GM18507 (cell line): ENCODE data around the gene UNKL.
"Not testable (repeated sequence)": the region's sequence is repeated elsewhere in the genome, so short reads cannot be mapped to it uniquely, and the experiment has no call there.

Experiments
- DNase-seq: peaks from one replicate; pipeline ENCODE4 v3.0.0; 2011; ENCODE audit warnings: low read depth; ENCODE audit not compliant: insufficient read length; ENCODE audit errors: extremely low spot score
- FAIRE-seq: peaks from 2 replicates; lab custom pipeline; 2011; peaks lifted over from hg19 to GRCh38; lab: Jason Lieb, UNC

Gene UNKL

DNA sequence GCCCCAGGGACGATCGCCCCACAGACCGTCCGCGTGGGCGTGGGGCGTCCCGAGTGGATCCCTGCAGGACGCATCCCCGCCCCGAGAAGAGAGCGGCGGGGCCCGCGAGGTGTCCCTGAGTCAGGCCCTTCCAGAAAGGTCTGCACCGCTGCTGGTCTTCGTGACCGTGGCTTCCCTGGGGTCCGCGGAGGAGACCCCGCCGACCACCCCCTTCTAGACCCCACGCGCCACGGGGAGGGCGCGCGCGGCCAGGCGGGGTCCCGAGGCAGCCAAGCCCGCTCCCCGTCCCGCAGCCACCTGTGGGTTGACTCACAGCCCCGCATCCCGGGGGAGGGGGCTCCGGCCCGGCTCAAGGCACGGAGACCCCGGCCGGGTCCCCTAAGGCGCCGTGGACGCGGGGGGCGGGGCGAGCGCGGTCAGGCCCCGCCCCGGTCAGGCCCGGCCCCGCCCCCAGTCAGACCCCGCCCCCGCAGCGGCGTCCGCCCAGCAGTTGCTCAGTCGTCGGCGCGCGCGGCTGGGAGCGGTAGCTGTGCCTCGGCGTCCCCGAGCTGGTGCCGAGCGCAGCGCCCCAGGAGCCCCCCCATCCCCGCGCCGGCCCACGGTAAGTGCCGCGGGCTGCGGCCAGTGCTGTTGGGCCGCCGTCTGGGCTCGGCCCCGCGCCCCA, 81.2 kb downstream of the UNKL start, which contains the start of gene BAIAP3:
BAIAP3 (plus strand) TSS at position 497 of the 664 bp plus-strand sequence. CDS start 4,905 bp downstream, outside the sequence.
- FAIRE-seq (no peak), DNase-seq (no peak)

DNA sequence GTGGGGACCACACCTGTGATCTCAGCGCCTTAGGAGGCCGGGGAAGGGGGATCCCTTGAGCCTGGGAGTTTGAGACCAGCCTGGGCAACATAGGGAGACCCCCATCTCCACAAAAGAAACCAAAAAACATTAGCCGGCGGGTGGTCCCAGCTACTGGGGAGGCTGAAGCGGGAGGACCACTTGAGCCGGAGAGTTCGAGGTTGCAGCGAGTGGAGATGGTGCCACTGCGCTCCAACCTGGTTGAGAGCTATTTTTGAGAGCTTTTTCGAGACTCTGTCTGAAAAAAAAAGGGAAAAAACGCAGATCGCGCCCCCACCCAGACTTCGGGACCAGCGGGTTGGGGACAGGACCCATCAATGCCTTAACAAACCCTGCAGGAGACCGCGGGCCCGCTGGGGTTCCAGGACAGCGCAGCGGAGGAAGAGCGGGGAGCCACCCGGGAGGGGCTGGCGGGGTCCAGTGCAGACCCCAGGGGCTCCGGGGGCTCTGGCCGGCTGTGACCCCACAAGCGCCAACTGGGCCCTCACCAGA, 81.8 kb downstream of the UNKL start:
- no peak for FAIRE-seq
- no peak for DNase-seq

DNA sequence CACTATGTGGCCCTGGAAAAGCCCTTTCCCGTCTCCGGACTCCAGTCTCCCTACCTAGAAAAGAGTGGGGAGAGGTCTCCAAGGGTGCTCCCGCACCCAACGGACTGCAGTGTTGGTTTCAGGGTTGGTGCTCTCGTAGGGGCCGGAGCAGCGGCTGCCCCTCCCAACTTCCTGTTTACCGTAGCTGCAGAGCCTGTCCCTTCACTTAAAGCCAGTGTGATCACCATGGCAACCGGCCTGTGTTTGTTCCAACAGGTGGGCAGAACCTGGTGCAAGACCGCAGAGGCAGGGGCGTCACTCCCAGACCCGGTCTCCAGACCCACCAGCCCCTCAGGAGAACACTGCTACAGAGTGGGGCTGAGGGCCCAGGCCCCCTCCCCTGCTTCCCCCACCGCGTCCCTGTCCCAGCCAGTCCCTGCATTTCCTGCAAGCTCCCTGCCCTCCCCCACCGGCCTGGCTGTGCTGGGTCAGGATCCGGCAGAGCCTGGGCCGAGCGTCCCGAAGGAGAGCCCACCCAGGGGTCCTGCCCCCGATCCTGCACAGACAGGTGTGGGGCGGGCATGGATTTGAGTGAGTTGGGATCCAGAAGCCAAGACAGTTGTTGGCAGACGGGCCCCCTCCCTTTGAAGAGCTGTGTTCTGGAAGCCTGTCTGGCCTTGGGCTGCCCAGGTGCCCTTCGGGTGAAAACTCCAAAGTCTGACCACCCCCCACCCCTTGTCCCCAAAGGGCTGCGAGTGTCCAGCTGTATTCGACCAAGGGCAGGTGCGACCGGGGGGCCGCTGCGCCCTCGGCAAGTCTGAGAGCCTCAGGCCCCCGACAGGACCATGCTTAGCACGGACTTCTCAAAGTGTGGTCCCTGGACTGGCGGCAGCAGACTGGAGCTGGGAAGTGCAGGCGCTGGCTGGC, 82.5 kb downstream of the UNKL start:
- FAIRE-seq = peak; percentile 76
- peak; percentile 71 for DNase-seq

DNA sequence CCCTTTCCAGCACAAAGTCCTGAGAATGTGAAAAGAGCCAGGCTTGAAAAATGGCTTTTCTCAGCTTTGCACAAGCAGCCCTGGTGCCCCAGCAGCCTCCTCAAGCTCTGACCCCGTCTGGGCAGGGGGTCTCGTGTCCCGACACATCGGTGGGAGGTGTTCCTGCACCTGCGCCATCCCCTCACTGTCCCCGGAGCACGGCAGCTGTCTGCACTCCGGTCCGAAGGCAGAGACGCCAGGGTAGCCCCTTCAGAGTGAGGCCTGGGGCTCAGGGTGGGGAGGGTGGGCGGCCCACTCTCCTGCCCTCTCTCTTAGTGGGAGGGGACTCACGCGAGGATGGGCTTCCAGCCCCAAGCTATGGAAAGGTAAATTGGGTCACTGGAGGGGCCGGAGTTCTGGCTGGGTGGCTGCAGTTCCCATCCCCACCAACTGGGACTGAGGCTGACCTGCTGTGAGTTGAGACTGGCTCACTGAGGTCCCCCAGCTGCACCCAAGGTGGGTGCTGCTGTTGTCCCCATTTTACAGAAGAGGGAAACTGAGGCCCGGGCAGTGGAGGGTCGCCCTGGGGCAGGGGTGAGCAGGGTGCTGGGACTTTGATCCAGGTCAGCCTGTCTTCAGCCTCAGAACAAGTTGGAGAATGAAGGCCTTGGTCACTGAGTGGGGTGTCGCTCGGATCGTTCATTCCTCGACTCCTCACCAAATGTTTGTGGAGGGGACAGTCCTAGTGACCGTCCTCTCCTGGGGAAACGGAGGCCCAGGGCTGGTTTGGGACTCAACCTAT, 83.4 kb downstream of the UNKL start:
- DNase-seq (no peak), FAIRE-seq (no peak)

DNA sequence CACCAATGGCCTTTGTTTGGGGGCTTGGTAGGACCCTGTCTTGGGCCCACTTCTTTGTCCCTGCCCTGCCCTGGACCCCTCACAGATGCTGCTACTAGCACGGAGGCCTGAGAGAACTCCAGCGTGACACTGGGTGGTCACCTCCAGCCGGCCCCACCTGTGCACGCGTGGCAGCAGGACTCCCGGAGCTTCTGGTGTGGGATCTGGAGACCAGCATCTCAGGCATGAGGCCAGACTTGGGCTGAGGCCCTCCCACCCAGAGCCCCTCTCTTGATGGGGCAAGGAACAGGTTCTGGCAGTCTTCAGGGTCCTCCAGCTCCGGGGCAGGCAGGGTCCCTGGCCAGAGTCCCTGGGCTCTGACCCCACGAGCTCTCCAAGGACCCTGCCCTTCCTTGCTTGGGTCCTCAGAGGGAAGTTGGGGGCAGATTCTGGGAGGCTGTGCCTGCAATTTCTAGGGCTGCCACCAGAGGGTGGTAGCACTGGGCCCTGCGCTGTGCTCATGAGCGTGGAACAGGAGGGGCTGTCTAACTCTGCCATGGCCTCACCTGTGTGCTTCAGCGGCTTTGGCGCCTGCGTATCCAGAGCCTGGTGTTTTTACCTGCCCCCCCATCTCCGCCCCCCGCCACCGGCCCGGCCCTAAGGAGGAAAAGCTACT, 84.1 kb downstream of the UNKL start:
- FAIRE-seq (no peak), DNase-seq (no peak)

DNA sequence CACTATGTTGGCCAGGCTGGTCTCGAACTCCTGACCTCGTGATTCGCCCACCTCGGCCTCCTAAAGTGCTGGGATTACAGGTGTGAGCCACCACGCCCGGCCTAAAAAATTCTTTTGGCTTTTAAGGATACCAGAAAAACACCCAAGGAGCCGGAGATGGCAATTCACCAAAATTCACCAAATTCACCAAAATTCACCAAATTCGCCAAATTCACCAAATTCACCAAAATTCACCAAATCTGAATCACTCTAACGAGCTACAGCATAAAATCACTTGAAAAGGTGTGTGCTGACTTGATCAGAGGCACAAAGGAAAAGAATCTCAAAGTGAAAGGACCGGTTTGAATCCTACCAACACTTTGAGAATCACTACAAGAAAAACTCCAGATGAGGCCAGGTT, 85.5 kb downstream of the UNKL start:
- FAIRE-seq, DNase-seq: not testable (repeated sequence)

DNA sequence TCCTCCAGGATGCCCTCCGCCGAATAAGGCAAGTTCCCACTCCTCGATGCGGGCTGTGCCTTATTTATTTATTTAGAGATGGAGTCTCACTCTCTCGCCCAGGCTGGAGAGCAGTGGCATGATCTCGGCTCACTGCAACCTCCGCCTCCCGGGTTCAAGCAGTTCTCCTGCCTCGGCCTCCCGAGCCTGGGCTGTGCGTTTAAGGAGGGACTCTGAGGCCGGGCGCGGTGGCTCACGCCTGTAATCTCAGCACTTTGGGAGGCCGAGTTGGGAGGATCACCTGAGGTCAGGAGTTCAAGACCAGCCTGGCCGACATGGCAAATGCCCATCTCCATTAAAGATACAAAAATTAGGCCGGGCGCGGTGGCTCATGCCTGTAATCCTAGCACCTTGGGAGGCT, 86.4 kb downstream of the UNKL start:
- DNase-seq, FAIRE-seq: not testable (repeated sequence)

DNA sequence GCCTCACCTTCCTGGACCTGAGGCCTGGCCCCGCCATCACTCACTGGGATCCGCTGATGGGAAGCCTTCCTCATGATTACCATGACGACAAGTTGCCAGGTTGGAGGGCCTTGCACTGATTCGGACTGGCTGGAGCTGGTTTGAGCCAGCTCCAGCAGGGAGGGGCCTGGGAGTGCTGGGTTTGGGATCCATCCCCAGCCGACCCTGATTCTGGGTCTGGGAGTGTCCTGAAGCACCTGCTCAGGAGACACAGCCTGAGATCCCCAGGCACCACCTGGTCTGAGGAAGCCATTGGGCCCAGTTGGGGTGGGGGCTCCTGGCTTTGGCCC, 86.9 kb downstream of the UNKL start:
- FAIRE-seq (no peak), DNase-seq (no peak)

DNA sequence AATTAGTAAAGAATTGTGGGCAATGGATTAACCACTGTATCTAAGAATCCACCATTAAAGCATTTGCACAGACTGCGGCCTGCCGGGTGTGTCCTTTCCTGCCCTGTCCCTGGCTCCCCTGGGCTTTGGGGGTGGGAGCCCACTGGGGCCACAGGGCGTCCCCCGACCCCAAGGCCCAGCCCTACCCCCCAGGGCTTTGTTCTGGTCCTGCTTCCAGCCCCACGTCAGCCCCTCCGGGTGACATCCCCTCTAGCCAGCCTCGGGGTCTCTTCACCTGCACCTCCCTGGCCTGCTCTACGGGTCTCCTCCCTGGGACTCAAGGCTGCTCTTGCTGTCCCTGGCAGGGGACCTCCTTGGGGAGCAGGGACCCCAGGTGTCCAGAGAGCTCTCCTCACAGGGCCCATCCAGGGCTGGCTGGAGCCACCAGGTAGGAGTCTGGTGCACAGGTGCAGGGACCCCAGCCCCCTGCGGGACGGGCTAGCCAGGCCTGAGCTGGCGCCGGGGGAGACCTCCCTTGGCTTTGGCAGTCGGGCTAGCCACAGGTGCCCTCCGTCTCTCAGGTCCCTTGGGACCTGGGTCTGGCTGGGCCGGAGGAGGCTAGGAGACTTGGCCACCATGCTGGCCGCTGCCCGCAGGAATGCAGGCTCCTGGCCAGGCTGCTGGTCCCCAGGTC, 87.4 kb downstream of the UNKL start:
- FAIRE-seq = no peak

DNA sequence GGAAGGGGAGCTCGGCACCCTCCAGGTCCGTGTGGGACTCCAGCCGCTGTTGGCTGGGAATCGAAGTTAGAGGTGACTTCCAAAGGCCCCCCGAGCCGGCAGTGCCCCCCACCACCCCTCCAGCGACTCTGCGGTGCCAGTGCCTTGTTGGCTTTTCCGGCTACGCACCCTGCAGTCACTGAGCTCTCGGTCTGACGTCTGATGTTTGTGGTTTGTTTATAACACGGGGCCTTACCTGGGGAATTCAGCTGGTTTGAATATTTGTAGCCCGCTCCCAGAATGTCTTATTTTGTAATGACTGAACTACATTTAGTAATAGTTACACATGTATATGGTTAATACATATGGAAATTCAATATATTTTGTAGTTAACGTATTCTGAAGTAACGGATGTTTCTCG, 88.1 kb downstream of the UNKL start:
- FAIRE-seq (no peak), DNase-seq (no peak)

More for the DNA sequence above, 87.4 kb downstream of the UNKL start:
- no peak for DNase-seq

DNA sequence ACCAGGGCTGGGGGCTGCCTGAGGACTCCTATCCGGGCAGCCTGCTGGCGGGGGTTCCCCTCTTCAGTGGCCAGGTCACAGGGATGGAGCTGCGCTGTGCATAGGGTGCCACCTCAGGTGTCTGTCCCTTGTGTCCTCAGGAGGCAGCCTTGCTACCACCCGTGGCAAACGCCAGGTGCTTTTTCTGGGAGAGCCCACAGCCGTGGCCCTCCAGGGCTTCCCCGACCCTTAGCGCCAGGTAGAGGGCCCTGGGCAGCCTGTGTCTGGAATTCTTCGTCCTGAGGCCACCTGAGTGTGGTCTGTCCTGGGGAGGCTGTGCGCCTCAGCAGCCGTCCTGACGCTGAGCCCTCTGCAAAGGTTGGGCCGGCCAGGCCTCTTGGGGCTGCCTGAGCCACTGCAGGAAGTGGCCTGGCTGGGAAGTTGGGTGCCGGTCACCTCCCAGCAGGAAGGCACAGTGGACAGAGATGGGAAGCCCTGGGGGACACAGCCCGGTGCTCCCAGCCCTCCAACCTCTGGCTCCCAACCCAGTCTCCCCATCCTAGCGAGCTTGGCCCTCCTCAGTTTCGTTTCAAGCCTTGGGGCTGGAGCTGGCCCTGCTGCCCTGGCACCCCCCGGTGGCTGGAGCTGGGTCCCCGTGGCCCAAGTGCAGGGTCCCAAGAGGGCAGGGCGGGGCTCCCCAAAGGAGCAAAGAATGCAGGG, 88.7 kb downstream of the UNKL start:
- FAIRE-seq = no peak
- no peak for DNase-seq

DNA sequence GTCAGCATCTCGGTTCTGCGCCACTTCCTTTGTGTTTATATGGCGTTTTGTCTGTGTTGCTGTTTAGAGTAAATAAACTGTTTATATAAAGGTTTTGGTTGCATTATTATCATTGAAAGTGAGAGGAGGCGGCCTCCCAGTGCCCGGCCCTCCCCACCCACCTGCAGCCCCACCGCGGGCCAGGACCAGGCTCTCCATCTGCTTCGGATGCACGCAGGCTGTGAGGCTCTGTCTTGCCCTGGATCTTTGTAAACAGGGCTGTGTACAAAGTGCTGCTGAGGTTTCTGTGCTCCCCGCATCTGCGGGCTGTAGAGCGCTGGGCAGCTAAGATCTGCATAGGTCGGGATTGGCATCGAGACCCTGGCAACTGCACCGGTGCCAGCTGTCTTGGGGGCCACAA, 89.2 kb downstream of the UNKL start:
- DNase-seq (no peak), FAIRE-seq (no peak)

DNA sequence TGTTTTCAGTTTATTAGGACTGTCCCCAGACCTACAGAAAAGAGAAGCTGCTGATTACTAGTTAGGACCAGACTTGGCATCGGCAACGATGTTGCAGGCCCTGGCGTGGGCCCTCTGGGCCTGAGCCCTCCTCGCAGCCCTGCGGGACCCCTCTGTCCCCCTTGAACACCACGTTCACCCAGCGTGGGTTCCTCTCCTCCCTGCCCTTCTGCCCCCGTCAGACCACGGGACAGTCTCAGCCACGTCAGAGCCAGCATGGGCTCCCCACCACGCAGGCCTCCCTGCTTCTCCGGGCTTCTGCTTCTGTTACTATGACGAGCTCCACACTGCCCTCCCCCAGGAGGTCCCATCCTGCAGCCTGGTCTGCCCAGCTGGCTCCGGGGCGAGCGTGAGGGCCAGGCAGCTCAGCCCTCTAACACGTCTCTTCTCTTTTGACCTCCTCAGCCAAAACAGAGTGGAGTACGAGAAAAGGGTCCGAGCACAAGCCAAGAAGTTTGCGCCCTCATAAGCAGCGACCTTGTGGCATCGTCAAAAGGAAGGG, 90.1 kb downstream of the UNKL start:
- no peak for DNase-seq
- FAIRE-seq = no peak

DNA sequence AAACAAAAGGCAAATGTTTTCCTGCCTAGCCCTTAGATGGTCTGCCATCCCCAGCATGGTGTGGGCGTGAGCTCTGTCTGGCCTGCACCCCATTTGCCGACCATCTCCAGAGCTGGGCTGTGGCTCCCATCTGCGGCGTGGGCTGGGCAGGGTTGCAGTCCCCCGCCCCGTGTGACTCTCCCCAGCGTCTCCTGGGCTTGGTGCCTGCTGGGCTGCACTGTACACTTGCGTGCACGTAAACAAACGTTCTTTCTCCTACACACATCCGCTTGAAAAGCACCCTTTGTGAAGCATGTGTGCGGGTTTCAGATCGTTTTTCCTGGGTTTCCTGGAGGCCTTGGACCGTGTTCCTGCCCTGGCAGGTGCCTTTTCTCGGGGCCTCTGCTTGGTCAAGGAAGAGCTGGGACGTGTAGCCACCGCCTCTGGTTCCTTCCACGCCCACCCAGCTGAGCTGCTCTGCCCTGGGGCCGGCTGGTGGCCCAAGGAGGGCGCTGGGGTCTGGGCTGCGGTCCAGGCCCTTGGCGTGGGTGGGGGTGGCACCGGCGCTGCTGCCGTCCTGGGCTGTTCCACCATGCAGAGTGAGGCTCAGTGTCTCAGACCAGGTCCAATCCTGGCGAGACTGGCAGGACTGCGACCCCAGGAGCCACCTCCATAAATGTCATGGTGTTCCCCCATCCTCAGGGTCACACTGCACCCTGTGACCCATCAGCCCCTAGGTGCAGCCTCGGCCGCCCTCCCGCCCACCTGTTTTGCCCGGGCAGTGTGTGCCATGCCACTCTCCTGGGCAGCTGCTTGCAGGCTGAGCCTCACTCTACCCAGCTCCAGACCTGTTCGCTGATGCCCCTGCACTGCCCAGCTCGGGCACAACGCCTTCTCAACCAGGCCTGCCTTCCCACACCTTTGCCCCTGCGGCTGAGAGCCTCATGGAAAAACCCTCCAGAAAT, 90.9 kb downstream of the UNKL start:
- DNase-seq (no peak), FAIRE-seq (no peak)

DNA sequence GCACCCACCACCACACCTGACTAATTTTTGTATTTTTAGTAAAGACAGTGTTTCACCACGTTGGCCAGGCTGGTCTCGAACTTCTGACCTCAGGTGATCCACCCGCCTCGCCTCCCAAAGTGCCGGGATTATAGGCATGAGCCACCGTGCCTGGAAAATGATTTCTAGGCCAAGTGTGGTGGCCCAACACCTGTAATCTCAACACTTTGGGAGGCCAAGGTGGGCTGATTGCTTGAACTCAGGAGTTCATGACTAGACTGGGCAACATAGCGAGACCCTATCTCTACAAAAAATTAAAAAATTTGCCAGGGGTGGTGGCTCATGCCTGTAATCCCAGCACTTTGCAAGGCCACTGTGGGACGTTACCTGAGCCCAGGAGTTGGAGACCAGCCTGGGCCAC, 92.1 kb downstream of the UNKL start:
- FAIRE-seq = no peak

DNA sequence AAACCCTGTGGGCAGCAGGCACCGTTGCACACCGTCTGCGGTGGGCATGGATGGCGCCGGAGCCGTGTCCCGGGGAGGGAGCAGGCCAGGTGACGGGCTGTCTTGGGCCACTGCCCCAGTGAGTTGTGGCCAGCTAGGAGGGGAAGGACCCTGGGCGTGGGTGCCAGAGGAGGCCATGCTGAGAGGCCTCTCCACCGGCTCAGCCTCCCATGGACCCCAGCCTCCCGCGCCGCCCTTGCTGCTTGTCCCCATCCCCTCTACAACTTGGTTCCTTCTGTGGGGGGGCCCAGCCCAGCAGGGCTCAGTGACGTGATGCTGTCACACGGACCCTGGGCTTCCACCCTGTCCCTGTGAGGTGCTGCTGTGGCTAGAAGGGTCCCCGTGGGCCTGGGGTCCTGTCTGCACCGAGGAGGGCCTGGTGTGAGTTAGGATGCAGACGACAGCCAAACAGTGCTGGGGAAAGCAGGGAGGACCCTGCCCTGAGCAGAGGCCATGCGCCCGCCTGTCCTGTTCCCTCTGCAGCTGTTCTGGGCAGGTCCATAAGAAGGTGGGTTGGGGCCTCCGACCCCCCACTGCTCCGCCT, 93.8 kb downstream of the UNKL start:
- no peak for DNase-seq
- no peak for FAIRE-seq

More for the DNA sequence above, 92.1 kb downstream of the UNKL start:
- DNase-seq = no peak

DNA sequence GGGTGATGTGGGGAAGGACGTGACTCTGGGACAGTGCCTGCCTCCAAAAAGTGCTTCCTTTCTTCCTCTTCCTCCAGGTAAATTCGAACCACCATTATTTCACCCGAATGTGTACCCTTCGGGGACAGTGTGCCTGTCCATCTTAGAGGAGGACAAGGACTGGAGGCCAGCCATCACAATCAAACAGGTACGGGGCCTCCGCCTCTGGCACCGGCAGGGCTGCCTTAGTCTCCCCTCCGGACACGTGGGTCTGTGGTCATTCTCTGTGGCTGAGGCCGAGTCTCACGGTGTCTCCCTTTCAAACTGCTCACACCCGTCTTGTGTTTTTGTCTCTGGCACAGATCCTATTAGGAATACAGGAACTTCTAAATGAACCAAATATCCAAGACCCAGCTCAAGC, 94.4 kb downstream of the UNKL start:
- no peak for FAIRE-seq
- DNase-seq = no peak
